Fibroblast of lung (primary cell): ENCODE data around the gene SLC66A3. TPM values are rescaled to one million over a fixed set of nuclear protein-coding genes. Genes with fewer than 3 reads are reported as not detected.

Experiments
- DNase-seq, 2 donors: peaks; one replicate each; pipeline versions ENCODE4 v3.0.0 to v3.0.0-alpha.2; 2010; ENCODE audit warnings: low read depth in 2 of 2
- H2AFZ ChIP-seq: 2 replicates; pipeline ENCODE4 v1.5.1; 2012; ENCODE audit warnings: low read length, control low read depth, inconsistent platforms
- H3K27ac ChIP-seq: 2 replicates; pipeline ENCODE4 v1.5.1; 2011; ENCODE audit warnings: low read length, control low read depth; ENCODE audit not compliant: insufficient read depth
- H3K27me3 ChIP-seq: 2 replicates; pipeline ENCODE4 v1.5.1; 2011; ENCODE audit warnings: mild to moderate bottlenecking, low read length; ENCODE audit not compliant: control insufficient read depth, insufficient read depth
- H3K36me3 ChIP-seq: 2 replicates; pipeline ENCODE4 v1.5.1; 2011; ENCODE audit warnings: low read length; ENCODE audit not compliant: control insufficient read depth, insufficient read depth
- H3K4me1 ChIP-seq: 2 replicates; pipeline ENCODE4 v1.5.1; 2011; ENCODE audit warnings: low read length; ENCODE audit not compliant: control insufficient read depth, insufficient read depth; ENCODE audit errors: extremely low read depth
- H3K4me2 ChIP-seq: 2 replicates; pipeline ENCODE4 v1.5.1; 2011; ENCODE audit warnings: low read length, control low read depth; ENCODE audit not compliant: insufficient read depth; ENCODE audit errors: extremely low read depth
- H3K4me3 ChIP-seq, 4 experiments: fragments of 200-600 bp in 1 of 4; sonication (generic) in 1 of 4; replicated peaks in 1 of 4; 2 replicates each; pipeline ENCODE4 v1.5.1; 2011 to 2016; ENCODE audit warnings: low read length in 4 of 4, low read depth in 3 of 4, mild to moderate bottlenecking in 3 of 4, control low read depth in 2 of 4, inconsistent platforms in 1 of 4, mixed read lengths in 1 of 4; ENCODE audit not compliant: insufficient read depth in 1 of 4; ENCODE audit errors: control extremely low read depth in 1 of 4
- H3K79me2 ChIP-seq: 2 replicates; pipeline ENCODE4 v1.5.1; 2012; ENCODE audit warnings: mild to moderate bottlenecking, low read length, inconsistent platforms; ENCODE audit not compliant: control insufficient read depth, insufficient read depth
- H3K9ac ChIP-seq: 2 replicates; pipeline ENCODE4 v1.5.1; 2011; ENCODE audit warnings: mild to moderate bottlenecking, low read length, control low read depth; ENCODE audit not compliant: insufficient read depth
- H3K9me3 ChIP-seq: 2 replicates; pipeline ENCODE4 v1.5.1; 2012; ENCODE audit warnings: low read depth, low read length; ENCODE audit not compliant: control insufficient read depth, insufficient read depth
- H4K20me1 ChIP-seq: 2 replicates; pipeline ENCODE4 v1.5.1; 2011; ENCODE audit warnings: low read length; ENCODE audit not compliant: control insufficient read depth, insufficient read depth; ENCODE audit errors: extremely low read depth
- EZH2 ChIP-seq: IDR thresholded peaks from 2 replicates; pipeline ENCODE4 v1.5.1; 2012; ENCODE audit warnings: low read length, control low read depth, mild to moderate bottlenecking; ENCODE audit errors: missing control alignments
- polyA plus RNA-seq, 2 donors: library from polyadenylated mRNA; depleted of rRNA in 1 of 2; stranded (reverse) in 1 of 2; unstranded in 1 of 2; fragments of >200 nt; gene quantifications; 2 replicates each; pipeline ENCODE4 v1.2.1, GENCODE V29; 2011 to 2012; ENCODE audit warnings: missing spikeins in 1 of 2
- total RNA-seq: library from RNA; depleted of rRNA; stranded (reverse); fragments of >200 nt; gene quantifications from 2 replicates; pipeline ENCODE4 v1.2.1, GENCODE V29; 2014
- TF ChIP-seq, protein P1 (sequence below), 2 donors: IDR thresholded peaks in 1 of 2; conservative IDR thresholded peaks in 1 of 2; 1 replicate in 1 of 2; 2 replicates in 1 of 2; pipeline ENCODE4 v1.5.1; 2011 to 2012; ENCODE audit warnings: low read length in 2 of 2, control low read depth in 1 of 2, inconsistent platforms in 1 of 2, low read depth in 1 of 2, mild to moderate bottlenecking in 1 of 2

The SLC66A3 gene
- total and polyA plus RNA-seq, 2 donors (not counting 1 experiment from before 2014, with no cell fraction given), result 31.7 to 39.8 TPM

DNA sequence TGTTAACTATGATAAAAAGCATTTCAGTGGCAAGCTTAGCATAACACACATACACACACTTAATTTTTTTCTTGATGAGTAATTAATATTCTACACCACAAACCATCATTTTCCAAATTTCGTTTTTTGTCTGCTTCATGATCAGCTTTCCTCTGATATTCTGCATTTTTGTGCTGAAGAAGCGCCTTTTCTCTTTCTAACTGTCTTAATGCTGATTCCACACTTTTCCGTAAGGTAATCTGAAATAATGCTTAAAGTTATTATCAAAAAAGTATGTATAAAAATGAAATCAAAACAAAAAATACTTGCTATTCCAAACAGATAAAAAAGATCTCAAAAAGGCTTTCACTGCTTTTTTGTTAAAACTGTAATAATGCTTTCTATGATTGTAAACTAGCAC, 60.1 kb downstream of the SLC66A3 start:
- no peaks in the 10 kb centered on the region for H3K9me3 ChIP-seq
- H3K36me3 ChIP-seq, result peaks cover 5% of the 10 kb centered on the region
- no peak overlapping the region for H3K27ac ChIP-seq
- H3K4me2 ChIP-seq, result no peak overlapping the region
- no peak overlapping the region for H2AFZ ChIP-seq
- no peak for DNase-seq
- no peak overlapping the region for H3K9ac ChIP-seq
- H4K20me1 ChIP-seq, result no peaks in the 10 kb centered on the region
- TF ChIP-seq, protein P1, sequence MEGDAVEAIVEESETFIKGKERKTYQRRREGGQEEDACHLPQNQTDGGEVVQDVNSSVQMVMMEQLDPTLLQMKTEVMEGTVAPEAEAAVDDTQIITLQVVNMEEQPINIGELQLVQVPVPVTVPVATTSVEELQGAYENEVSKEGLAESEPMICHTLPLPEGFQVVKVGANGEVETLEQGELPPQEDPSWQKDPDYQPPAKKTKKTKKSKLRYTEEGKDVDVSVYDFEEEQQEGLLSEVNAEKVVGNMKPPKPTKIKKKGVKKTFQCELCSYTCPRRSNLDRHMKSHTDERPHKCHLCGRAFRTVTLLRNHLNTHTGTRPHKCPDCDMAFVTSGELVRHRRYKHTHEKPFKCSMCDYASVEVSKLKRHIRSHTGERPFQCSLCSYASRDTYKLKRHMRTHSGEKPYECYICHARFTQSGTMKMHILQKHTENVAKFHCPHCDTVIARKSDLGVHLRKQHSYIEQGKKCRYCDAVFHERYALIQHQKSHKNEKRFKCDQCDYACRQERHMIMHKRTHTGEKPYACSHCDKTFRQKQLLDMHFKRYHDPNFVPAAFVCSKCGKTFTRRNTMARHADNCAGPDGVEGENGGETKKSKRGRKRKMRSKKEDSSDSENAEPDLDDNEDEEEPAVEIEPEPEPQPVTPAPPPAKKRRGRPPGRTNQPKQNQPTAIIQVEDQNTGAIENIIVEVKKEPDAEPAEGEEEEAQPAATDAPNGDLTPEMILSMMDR (conservative IDR thresholded peaks at IDR 0.05 in 1 of 2, IDR thresholded peaks at IDR 0.05 in 1 of 2; ENCODE audit: low read depth in 1 of 2, low read length in 2 of 2), result no peak
- no peak for TF ChIP-seq EZH2
- no peaks in the 10 kb centered on the region for H3K27me3 ChIP-seq
- H3K4me3 ChIP-seq, result no peak overlapping the region
- no peaks in the 10 kb centered on the region for H3K4me1 ChIP-seq
- no peaks in the 10 kb centered on the region for H3K79me2 ChIP-seq

DNA sequence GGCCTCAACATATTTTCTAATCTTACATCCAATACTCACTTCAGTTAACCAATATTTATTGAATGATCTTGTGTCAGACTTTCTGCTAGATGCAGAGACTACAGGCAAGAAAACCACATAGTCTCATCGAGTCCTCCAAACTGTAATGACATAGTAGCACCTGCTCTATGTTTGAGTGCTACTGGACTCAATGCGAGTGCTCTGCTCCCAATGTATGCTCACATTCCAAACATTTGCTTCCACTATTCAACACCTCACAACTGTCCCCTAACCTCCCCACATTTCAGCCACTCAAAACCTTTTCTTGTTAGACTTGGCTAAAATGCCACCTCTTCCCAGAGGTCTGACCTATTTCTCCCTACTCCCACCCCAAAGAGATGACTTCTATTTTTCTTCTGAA, 65.2 kb downstream of the SLC66A3 start:
- Histone ChIP-seq H3K4me1 (no peaks in the 10 kb centered on the region), H3K36me3 (peaks cover 2% of the 10 kb centered on the region), H3K79me2 (no peaks in the 10 kb centered on the region)

DNA sequence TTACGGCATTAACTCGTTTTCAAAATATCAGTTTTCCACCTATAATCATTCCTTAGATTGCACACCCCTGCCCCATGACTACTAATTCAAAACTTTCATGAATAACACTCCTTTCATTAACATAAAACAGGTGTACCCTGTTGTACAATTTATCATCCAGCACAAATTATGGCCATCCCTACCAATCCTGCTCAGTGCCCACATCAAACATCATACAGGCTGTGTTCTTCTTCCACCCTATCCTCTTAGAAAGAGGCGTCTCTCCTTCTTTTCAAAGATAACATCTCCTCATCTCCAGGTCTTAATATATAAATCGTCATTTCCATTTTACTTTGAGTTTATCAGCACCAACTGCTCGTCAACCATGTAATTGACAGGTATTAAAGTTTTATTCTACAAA, 67.6 kb downstream of the SLC66A3 start:
- no peak overlapping the region for H3K27ac ChIP-seq
- H3K9me3 ChIP-seq, result no peaks in the 10 kb centered on the region
- no peaks in the 10 kb centered on the region for H3K79me2 ChIP-seq
- no peak overlapping the region for H3K4me2 ChIP-seq
- H3K4me3 ChIP-seq, result no peak overlapping the region
- peaks cover 2% of the 10 kb centered on the region for H3K36me3 ChIP-seq
- H2AFZ ChIP-seq, result no peak overlapping the region
- H3K4me1 ChIP-seq, result no peaks in the 10 kb centered on the region
- no peak overlapping the region for H3K9ac ChIP-seq
- no peaks in the 10 kb centered on the region for H4K20me1 ChIP-seq
- no peak for DNase-seq
- no peak for TF ChIP-seq EZH2
- TF ChIP-seq, protein P1 (conservative IDR thresholded peaks at IDR 0.05 in 1 of 2, IDR thresholded peaks at IDR 0.05 in 1 of 2; ENCODE audit: low read depth in 1 of 2, low read length in 2 of 2), result no peak
- no peaks in the 10 kb centered on the region for H3K27me3 ChIP-seq

More for the DNA sequence above, 65.2 kb downstream of the SLC66A3 start:
- Histone ChIP-seq H3K9me3 (no peaks in the 10 kb centered on the region), H3K27me3 (no peaks in the 10 kb centered on the region), H3K4me2 (no peak overlapping the region), H3K9ac (no peak overlapping the region), H3K27ac (no peak overlapping the region), H4K20me1 (no peaks in the 10 kb centered on the region), H2AFZ (no peak overlapping the region), H3K4me3 (no peak overlapping the region)
- TF ChIP-seq, protein P1 (conservative IDR thresholded peaks at IDR 0.05 in 1 of 2, IDR thresholded peaks at IDR 0.05 in 1 of 2; ENCODE audit: low read depth in 1 of 2, low read length in 2 of 2), result no peak
- TF ChIP-seq EZH2, result no peak
- DNase-seq, result no peak
